ENCODE results near the gene SYNGR2. TPM values are rescaled to one million over a fixed set of nuclear protein-coding genes. Genes with fewer than 3 reads are reported as not detected.

The SYNGR2 gene
- total and polyA plus RNA-seq, 2 of the 8 experiments (the other 6 are each of a cell fraction or from before 2014, with no cell fraction given) = 50.0 to 139 TPM

- H3K27ac ChIP-seq (ENCODE audit: low read depth, low read length) = no peak overlapping the region
- peak overlapping the region; percentile 45; the same call in 1 of the 2 replicates for H4K8ac ChIP-seq (ENCODE audit: extremely low read depth, insufficient read depth, low read length)
- DNase-seq (ENCODE audit: low read depth in 1 of 2, low spot score in 2 of 2) (peak in 1 of 2 experiments; percentile 92), FAIRE-seq (no peak)
- H3K4ac ChIP-seq (replicated peaks; ENCODE audit: insufficient read length, low read depth, low read length) = no peak overlapping the region
- no peak overlapping the region for H3K23ac ChIP-seq (ENCODE audit: insufficient read length)
- peaks cover 5 to 17% (median 7%) of the 10 kb centered on the region in 4 experiments for H3K4me1 ChIP-seq (replicated peaks in 1 of 4; ENCODE audit: control insufficient read depth in 3 of 4, insufficient read depth in 4 of 4, low read length in 3 of 4)
- no peak overlapping the region for H2BK120ac ChIP-seq (replicated peaks; ENCODE audit: low read depth, low read length)
- H3K79me2 ChIP-seq (ENCODE audit: control insufficient read depth in 1 of 2, insufficient read depth in 2 of 2, low read length in 2 of 2) = no peaks in the 10 kb centered on the region
- H4K20me1 ChIP-seq (replicated peaks in 1 of 2; ENCODE audit: control insufficient read depth in 1 of 2, insufficient read depth in 2 of 2, low read length in 2 of 2) = peaks cover 8 to 17% of the 10 kb centered on the region in 2 experiments
- H3K23me2 ChIP-seq (ENCODE audit: low read depth, low read length) = no peaks in the 10 kb centered on the region
- no peak overlapping the region for H2BK20ac ChIP-seq (ENCODE audit: low read length)
- H3K9me3 ChIP-seq (ENCODE audit: insufficient read depth in 2 of 2, low read depth in 1 of 2, low read length in 1 of 2) = no peaks in the 10 kb centered on the region
- H3K18ac ChIP-seq (ENCODE audit: extremely low read depth, low read length) = no peak overlapping the region
- H2AFZ ChIP-seq (ENCODE audit: low read length) = no peak overlapping the region
- no peak overlapping the region for H3K4me2 ChIP-seq (ENCODE audit: insufficient read depth in 1 of 2, low read depth in 2 of 2, low read length in 2 of 2)
- 42% methylated on average over 13 of the region's 14 CpGs; no CpG with 5 or more reads in 1 of the 2 experiments for WGBS, 2 experiments (ENCODE audit: extremely low coverage in 1 of 2, insufficient coverage in 1 of 2, insufficient read length in 1 of 2, insufficient replicate concordance in 2 of 2, low coverage in 1 of 2, low lambda C conversion rate in 2 of 2, missing lambda C conversion rate in 1 of 2)
- H3K27me3 ChIP-seq (replicated peaks in 1 of 4; ENCODE audit: control insufficient read depth in 3 of 4, extremely low read depth in 1 of 4, insufficient read depth in 3 of 4, low read length in 3 of 4) = no peaks in the 10 kb centered on the region
- H4K91ac ChIP-seq (replicated peaks; ENCODE audit: insufficient read length, low read length) = no peak overlapping the region
- ChIA-PET CTCF (ENCODE audit: partially characterized antibody) (interaction anchor here (0.5 to 10.0 kb wide), 29 partner anchors 9 to 236 kb away, joined by 3 to 87 read pairs (median 7); partner anchors contain the start of genes AFMID, TK1 and TMEM235), POLR2A (ENCODE audit: partially characterized antibody) (interaction anchor here (0.6 to 10.2 kb wide), 8 partner anchors 8 to 75 kb away, joined by 3 to 131 read pairs (median 4); partner anchors contain the start of genes AFMID and TK1)
- no peak overlapping the region for H2AK5ac ChIP-seq (ENCODE audit: low read depth, low read length)
- H3K9ac ChIP-seq (replicated peaks in 1 of 4; ENCODE audit: extremely low read depth in 1 of 4, low read depth in 3 of 4, low read length in 3 of 4) = no peak overlapping the region
- H3K36me3 ChIP-seq (ENCODE audit: control insufficient read depth in 2 of 4, insufficient read depth in 4 of 4, low read length in 3 of 4) = peaks cover 16 to 67% (median 36%) of the 10 kb centered on the region in 4 experiments
- H3K56ac ChIP-seq (replicated peaks; ENCODE audit: insufficient read length, low read depth, low read length) = no peak overlapping the region
- H2BK5ac ChIP-seq (ENCODE audit: low read depth, low read length) = no peak overlapping the region
- H2BK12ac ChIP-seq (ENCODE audit: low read depth, low read length) = no peak overlapping the region
- no peak overlapping the region for H3K4me3 ChIP-seq (ENCODE audit: extremely low read depth in 1 of 4, insufficient read depth in 2 of 4, low read depth in 3 of 4, low read length in 4 of 4)
- no peaks in the 10 kb centered on the region for H3K79me1 ChIP-seq (ENCODE audit: low read depth, low read length)
- no peak overlapping the region for H4K5ac ChIP-seq (ENCODE audit: insufficient read length, low read depth, low read length)
- no peak overlapping the region for H2BK15ac ChIP-seq (ENCODE audit: low read length)
- no peak overlapping the region for H3K14ac ChIP-seq (ENCODE audit: insufficient read length)
- TF ChIP-seq RAD21 (IDR thresholded peaks at IDR 0.05 in 1 of 2, conservative IDR thresholded peaks at IDR 0.05 in 1 of 2; ENCODE audit: low read depth in 2 of 2, low read length in 2 of 2) = peak; percentile 48 to 70
- TF ChIP-seq CTBP2 (IDR thresholded peaks at IDR 0.05; ENCODE audit: borderline replicate concordance, insufficient read depth, insufficient read length, low read length) = no peak
- TF ChIP-seq E2F6 (IDR thresholded peaks at IDR 0.05) = 0 out of 2 replicates have a peak, but pooled peaks have one; percentile 27
- peak; percentile 76 for TF ChIP-seq MAX (IDR thresholded peaks at IDR 0.05)
- TF ChIP-seq POLR2AphosphoS5 (IDR thresholded peaks at IDR 0.05; ENCODE audit: low read depth, low read length) = peak; percentile 65; the same call in 1 of the 2 replicates
- TF ChIP-seq CREB1 (IDR thresholded peaks at IDR 0.05) = peak; percentile 70
- TF ChIP-seq HDAC6 (IDR thresholded peaks at IDR 0.05; ENCODE audit: low read depth, low read length) = no peak
- peak; percentile 32; the same call in 1 of the 2 replicates for TF ChIP-seq TCF12 (IDR thresholded peaks at IDR 0.05; ENCODE audit: low read depth, low read length)
- TF ChIP-seq CTCF (IDR thresholded peaks at IDR 0.05; ENCODE audit: control extremely low read depth in 1 of 3, insufficient read depth in 1 of 3, low read depth in 1 of 3, low read length in 3 of 3) = peak; percentile 89 to 99 (median 94)
Measured at GRCh38 chr17:78176548-78177025, 8.2 kb downstream of the SYNGR2 start.

Measured in H1 (cell line).